HEK293 (cell line): ENCODE data around the gene ANKZF1.

Experiments used
- CTCF ChIA-PET: fragments of 350-600 bp; formaldehyde crosslinking; extraction: SDS; loops from one replicate; lab custom pipeline; 2021; ENCODE audit warnings: antibody characterized with exemption; lab: Yijun Ruan, JAX
- POLR2A ChIA-PET: fragments of 300-600 bp; formaldehyde crosslinking; extraction: SDS; loops from one replicate; lab custom pipeline; 2020; ENCODE audit warnings: antibody characterized with exemption, inconsistent platforms; lab: Yijun Ruan, JAX
- H3K27ac ChIP-seq: fragments of 200-500 bp; sonication (Bioruptor generic); 2 replicates; pipeline ENCODE4 v1.5.1; 2014; ENCODE audit warnings: low read depth, low read length, control low read depth, inconsistent platforms; ENCODE audit errors: extremely low read depth
- H3K36me3 ChIP-seq, 2 experiments: fragments of 200-500 bp in 1 of 2; sonication (Bioruptor generic) in 1 of 2; 1 replicate in 1 of 2; 2 replicates in 1 of 2; pipeline ENCODE4 v1.5.1; 2014 to 2017; ENCODE audit warnings: inconsistent platforms in 2 of 2, low read length in 2 of 2; ENCODE audit not compliant: control insufficient read depth in 2 of 2, insufficient read depth in 1 of 2
- H3K4me1 ChIP-seq: fragments of 200-500 bp; sonication (Bioruptor generic); 2 replicates; pipeline ENCODE4 v1.5.1; 2014; ENCODE audit warnings: mild to moderate bottlenecking, low read length, inconsistent platforms; ENCODE audit not compliant: control insufficient read depth, insufficient read depth
- H3K4me3 ChIP-seq: 2 replicates; pipeline ENCODE4 v1.5.1; 2011; ENCODE audit warnings: low read depth, mild to moderate bottlenecking, control low read depth, low read length, moderate library complexity
- H3K9me3 ChIP-seq: fragments of 200-500 bp; sonication (Bioruptor generic); 2 replicates; pipeline ENCODE4 v1.5.1; 2014; ENCODE audit warnings: low read depth, low read length, inconsistent platforms; ENCODE audit not compliant: control insufficient read depth, insufficient read depth
- BCL6B ChIP-seq: fragments of 450-650 bp; formaldehyde crosslinking; IDR thresholded peaks from 2 replicates; pipeline ENCODE4 v1.5.1; 2017; ENCODE audit warnings: missing biosample characterization, missing genetic modification characterization
- FEZF1 ChIP-seq: fragments of 450-650 bp; formaldehyde crosslinking; IDR thresholded peaks from 2 replicates; pipeline ENCODE4 v1.5.1; 2016; ENCODE audit warnings: missing biosample characterization, missing genetic modification characterization
- KLF9 ChIP-seq: fragments of 450-650 bp; formaldehyde crosslinking; IDR thresholded peaks from 2 replicates; pipeline ENCODE4 v1.5.1; 2016; ENCODE audit warnings: missing biosample characterization, missing genetic modification characterization, low read depth
- ZNF10 ChIP-seq: fragments of 450-650 bp; formaldehyde crosslinking; IDR thresholded peaks from 2 replicates; pipeline ENCODE4 v1.5.1; 2017; ENCODE audit warnings: missing biosample characterization, missing genetic modification characterization
- ZNF26 ChIP-seq: fragments of 450-650 bp; formaldehyde crosslinking; IDR thresholded peaks from 2 replicates; pipeline ENCODE4 v1.5.1; 2016; ENCODE audit warnings: missing biosample characterization, missing genetic modification characterization
- ZNF501 ChIP-seq: fragments of 450-650 bp; formaldehyde crosslinking; IDR thresholded peaks from 2 replicates; pipeline ENCODE4 v1.5.1; 2016; ENCODE audit warnings: missing biosample characterization, missing genetic modification characterization
- ZNF513 ChIP-seq: fragments of 450-650 bp; IDR thresholded peaks from 2 replicates; pipeline ENCODE4 v1.5.1; 2018; ENCODE audit warnings: missing biosample characterization, missing genetic modification characterization
- ZNF514 ChIP-seq: fragments of 450-650 bp; formaldehyde crosslinking; IDR thresholded peaks from 2 replicates; pipeline ENCODE4 v1.5.1; 2016; ENCODE audit warnings: missing biosample characterization, missing genetic modification characterization
- ZNF518A ChIP-seq: fragments of 450-650 bp; formaldehyde crosslinking; conservative IDR thresholded peaks from 2 replicates; pipeline ENCODE4 v1.5.1; 2016; ENCODE audit warnings: low read depth, missing biosample characterization, missing genetic modification characterization
- ZNF561 ChIP-seq: fragments of 450-650 bp; IDR thresholded peaks from 2 replicates; pipeline ENCODE4 v1.5.1; 2018; ENCODE audit warnings: missing biosample characterization, missing genetic modification characterization, borderline replicate concordance
- ZNF677 ChIP-seq: fragments of 450-650 bp; IDR thresholded peaks from 2 replicates; pipeline ENCODE4 v1.5.0; 2018; ENCODE audit warnings: missing biosample characterization, mild to moderate bottlenecking, missing genetic modification characterization, moderate library complexity
- ZNF747 ChIP-seq: fragments of 450-650 bp; formaldehyde crosslinking; IDR thresholded peaks from 2 replicates; pipeline ENCODE4 v1.5.1; 2016; ENCODE audit warnings: missing biosample characterization, missing genetic modification characterization
- ZSCAN4 ChIP-seq: fragments of 450-650 bp; formaldehyde crosslinking; IDR thresholded peaks from 2 replicates; pipeline ENCODE4 v1.5.1; 2017; ENCODE audit warnings: missing biosample characterization, missing genetic modification characterization

Gene ANKZF1

GRCh38 chr2:219213486-219214071 is 16.0 kb upstream of the ANKZF1 start (continued):
- TF ChIP-seq ZNF513 (tag by site-specific recombination): no peak

- Histone ChIP-seq H3K4me1 (no peaks in the 10 kb centered on the region), H3K36me3 (peaks cover 15 to 73% of the 10 kb centered on the region in 2 experiments; a peak in 2 of 3 replicates), H3K27ac (no peak overlapping the region), H3K4me3 (no peak overlapping the region), H3K9me3 (no peaks in the 10 kb centered on the region)
- ChIA-PET CTCF (interaction anchor here (1.0 to 1.3 kb wide), 2 partner anchors 33 to 81 kb away, joined by 3 read pairs; no protein-coding TSS in a partner anchor), POLR2A (no interaction called here)
- TF ChIP-seq ZNF10 (tag by site-specific recombination) (peak; percentile 32; the same call in 1 of the 2 replicates), KLF9 (tag by site-specific recombination) (no peak), ZSCAN4 (tag by site-specific recombination) (no peak)
Observed at GRCh38 chr2:219214141-219214540, 15.5 kb upstream of the ANKZF1 start.

- Histone ChIP-seq H3K27ac (no peak overlapping the region), H3K4me3 (no peak overlapping the region), H3K36me3 (peaks cover 15 to 72% of the 10 kb centered on the region in 2 experiments; a peak in 2 of 3 replicates), H3K9me3 (no peaks in the 10 kb centered on the region), H3K4me1 (no peaks in the 10 kb centered on the region)
- POLR2A ChIA-PET: no interaction called here
- TF ChIP-seq ZNF26 (tag by site-specific recombination): no peak
- no peak for TF ChIP-seq FEZF1 (tag by site-specific recombination)
- TF ChIP-seq ZNF561 (tag by site-specific recombination): no peak
- TF ChIP-seq ZNF518A (tag by site-specific recombination): no peak
- TF ChIP-seq BCL6B (tag by site-specific recombination): no peak
- no peak for TF ChIP-seq ZNF677 (tag by site-specific recombination)
- TF ChIP-seq ZNF747 (tag by site-specific recombination): no peak
- no peak for TF ChIP-seq ZNF514
- no peak for TF ChIP-seq ZNF501 (tag by site-specific recombination)
- CTCF ChIA-PET: interaction anchor here (1.0 to 1.3 kb wide), 2 partner anchors 34 to 81 kb away, joined by 3 read pairs; no protein-coding TSS in a partner anchor
Observed at GRCh38 chr2:219214786-219215185, 14.8 kb upstream of the ANKZF1 start.
